Endodermal cell (in vitro differentiated cells): ENCODE results near the gene ZNF285. TPM values are rescaled to one million over a fixed set of nuclear protein-coding genes. Genes with fewer than 3 reads are reported as not detected.

Source experiments
- DNase-seq: peaks from one replicate; pipeline ENCODE4 v3.0.0-alpha.2; 2017
- H3K27ac ChIP-seq: 2 replicates; pipeline ENCODE4 v1.5.1; 2013; ENCODE audit warnings: mild to moderate bottlenecking, low read depth, low read length, moderate library complexity
- H3K27me3 ChIP-seq: 2 replicates; pipeline ENCODE4 v1.6.1; 2013; ENCODE audit warnings: mild to moderate bottlenecking, low read length, moderate library complexity; ENCODE audit not compliant: insufficient read depth, control insufficient read depth, poor library complexity, severe bottlenecking
- H3K36me3 ChIP-seq: 2 replicates; pipeline ENCODE4 v1.7.0; 2013; ENCODE audit warnings: mild to moderate bottlenecking, low read length, moderate library complexity; ENCODE audit not compliant: control insufficient read depth, insufficient read depth
- H3K4me1 ChIP-seq: one replicate; pipeline ENCODE4 v1.7.0; 2013; ENCODE audit warnings: low read length; ENCODE audit not compliant: control insufficient read depth, insufficient read depth
- H3K4me3 ChIP-seq: 2 replicates; pipeline ENCODE4 v1.5.1; 2013; ENCODE audit warnings: mild to moderate bottlenecking, low read length, moderate library complexity
- H3K9ac ChIP-seq: 2 replicates; pipeline ENCODE4 v1.6.1; 2013; ENCODE audit warnings: mild to moderate bottlenecking, low read length, moderate library complexity; ENCODE audit not compliant: poor library complexity, severe bottlenecking; ENCODE audit errors: extremely low read depth
- H3K9me3 ChIP-seq: 2 replicates; pipeline ENCODE4 v1.6.1; 2013; ENCODE audit warnings: mild to moderate bottlenecking, low read length, moderate library complexity; ENCODE audit not compliant: control insufficient read depth
- H3K27ac Mint-ChIP-seq: 2 replicates; pipeline ENCODE4 v1.8.0; 2020; ENCODE audit warnings: mixed read lengths
- H3K27me3 Mint-ChIP-seq: 2 replicates; pipeline ENCODE4 v1.8.0; 2021; ENCODE audit warnings: mild to moderate bottlenecking, mixed read lengths; ENCODE audit not compliant: insufficient read depth
- H3K36me3 Mint-ChIP-seq: 2 replicates; pipeline ENCODE4 v1.8.0; 2020; ENCODE audit warnings: low read depth, mixed read lengths
- H3K4me1 Mint-ChIP-seq: 2 replicates; pipeline ENCODE4 v1.8.0; 2020; ENCODE audit warnings: mixed read lengths
- H3K4me3 Mint-ChIP-seq: 2 replicates; pipeline ENCODE4 v1.8.0; 2020; ENCODE audit warnings: mild to moderate bottlenecking, moderate library complexity, mixed read lengths
- H3K9me3 Mint-ChIP-seq: 2 replicates; pipeline ENCODE4 v1.8.0; 2020; ENCODE audit warnings: mild to moderate bottlenecking, mixed read lengths
- CTCF ChIP-seq: fragments of 200-600 bp; sonication (generic); conservative IDR thresholded peaks from 2 replicates; pipeline ENCODE4 v1.5.0; 2021; ENCODE audit warnings: antibody characterized with exemption, mild to moderate bottlenecking
- WGBS, 2 experiments: methylation state at CpG; one replicate each; pipeline versions ENCODE4 v1.1.5 to v1.1.7; 2013; ENCODE audit warnings: missing lambda C conversion rate in 2 of 2, mixed read lengths in 1 of 2; ENCODE audit not compliant: insufficient coverage in 1 of 2, insufficient read length in 1 of 2; 5-methylcytosine and 5-hydroxymethylcytosine counted together
- total RNA-seq, 2 donors: library from RNA; stranded (reverse); fragmentation: NEBNext Ultra II Directional in 1 of 2; extraction: Animal tissue kit (Norgen Biotek cat#: 25700) in 1 of 2; gene quantifications; 2 replicates in 1 of 2; 3 replicates in 1 of 2; pipeline ENCODE4 v1.2.1, GENCODE V29; 2021

The ZNF285 gene
- total RNA-seq, 2 donors from 2014 or later: 3.5 to 9.0 TPM

DNA sequence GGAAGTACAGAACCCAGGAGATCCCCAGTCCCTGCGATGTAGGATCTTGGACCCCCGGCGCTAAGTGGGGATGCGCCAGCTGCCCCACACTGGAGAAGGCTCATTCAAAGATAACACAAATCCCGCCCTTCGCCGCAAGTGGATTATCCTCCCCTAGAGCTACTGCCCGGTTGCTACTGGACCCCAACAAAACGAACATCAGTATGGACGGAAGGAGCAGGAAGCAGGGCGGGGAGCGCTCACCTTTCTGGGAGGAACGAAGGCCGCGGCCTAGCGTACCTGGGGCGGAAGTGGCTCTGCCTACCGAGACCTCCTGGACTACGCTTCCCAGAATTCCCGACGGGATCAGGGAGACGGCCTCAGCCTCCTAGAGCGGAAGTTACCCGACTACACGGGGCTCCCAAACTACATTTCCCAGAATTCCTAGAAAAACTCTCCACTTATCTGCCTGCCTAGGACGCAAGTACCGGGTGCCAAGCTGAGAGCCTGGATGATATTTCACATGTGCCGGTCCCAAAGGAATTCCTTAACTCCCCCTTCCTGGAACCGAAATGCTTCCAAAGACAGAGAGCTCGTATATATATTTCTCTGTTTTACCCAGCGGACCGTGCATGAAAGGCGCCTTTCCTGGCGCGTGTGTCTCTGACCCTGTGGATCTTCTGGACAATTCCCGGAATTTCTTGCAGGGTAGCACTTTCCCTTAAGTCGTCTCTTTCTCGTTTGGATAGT, 44.9 kb downstream of the ZNF285 start, which contains the start of gene ZNF112:
Gene ZNF112, minus strand, starts transcription at position 298 of the 729 bp plus-strand sequence. CDS start 16,141 bp downstream, outside the sequence.
- H3K4me3 ChIP-seq: peak within 1 kb of the TSS; percentile 93
- H3K4me1 ChIP-seq: no peaks in the 10 kb centered on the region
- H3K27me3 ChIP-seq: peaks cover 5% of the 10 kb centered on the region
- no peaks in the 10 kb centered on the region for H3K9me3 ChIP-seq
- Mint-ChIP-seq H3K27ac (peak within 1 kb of the TSS; percentile 92), H3K36me3 (peaks cover 5% of the 10 kb centered on the region), H3K4me1 (peaks cover 5% of the 10 kb centered on the region), H3K4me3 (peak within 1 kb of the TSS; percentile 88), H3K27me3 (peaks cover 15% of the 10 kb centered on the region), H3K9me3 (peaks cover 17% of the 10 kb centered on the region)
- peak; percentile 96 for DNase-seq
- H3K36me3 ChIP-seq: no peaks in the 10 kb centered on the region
- no peak within 1 kb of the TSS for H3K27ac ChIP-seq
- peak within 1 kb of the TSS; percentile 63 for H3K9ac ChIP-seq
- no peak for TF ChIP-seq CTCF
- 4 to 7% methylated on average over 14 to 38 of the region's 38 CpGs for WGBS, 2 experiments

DNA sequence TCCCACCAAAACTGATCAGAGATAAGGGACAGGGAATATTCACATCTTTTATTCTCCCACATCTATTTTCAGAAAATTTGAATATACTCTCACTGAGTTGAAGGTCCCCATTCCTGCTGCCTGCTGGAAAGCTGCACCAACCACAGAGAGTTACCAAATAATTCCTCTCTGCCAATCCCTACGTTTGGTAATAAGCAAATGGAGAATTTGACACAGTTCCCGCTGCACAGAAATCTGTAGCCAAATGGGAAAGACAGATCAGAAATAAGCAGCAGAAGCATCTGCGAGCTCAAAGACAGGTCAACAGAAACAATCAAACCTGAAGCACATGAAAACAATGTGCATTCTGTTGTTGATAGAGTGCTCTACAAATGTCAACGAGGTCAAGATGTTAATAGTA, 54.9 kb downstream of the ZNF285 start:
- H3K4me1 Mint-ChIP-seq: no peaks in the 10 kb centered on the region
- Histone ChIP-seq H3K27me3 (no peaks in the 10 kb centered on the region), H3K4me3 (no peak overlapping the region), H3K27ac (no peak overlapping the region), H3K9ac (no peak overlapping the region), H3K36me3 (peaks cover 3% of the 10 kb centered on the region), H3K9me3 (peaks cover 41% of the 10 kb centered on the region), H3K4me1 (no peaks in the 10 kb centered on the region)
- no peak for DNase-seq
- no peak overlapping the region for H3K27ac Mint-ChIP-seq
- H3K27me3 Mint-ChIP-seq: no peaks in the 10 kb centered on the region
- peaks cover 21% of the 10 kb centered on the region for H3K36me3 Mint-ChIP-seq
- H3K4me3 Mint-ChIP-seq: no peak overlapping the region
- WGBS, 2 experiments: 90 to 93% methylated on average over 2 to 4 of the region's 4 CpGs
- TF ChIP-seq CTCF: no peak
- peaks cover 18% of the 10 kb centered on the region for H3K9me3 Mint-ChIP-seq

DNA sequence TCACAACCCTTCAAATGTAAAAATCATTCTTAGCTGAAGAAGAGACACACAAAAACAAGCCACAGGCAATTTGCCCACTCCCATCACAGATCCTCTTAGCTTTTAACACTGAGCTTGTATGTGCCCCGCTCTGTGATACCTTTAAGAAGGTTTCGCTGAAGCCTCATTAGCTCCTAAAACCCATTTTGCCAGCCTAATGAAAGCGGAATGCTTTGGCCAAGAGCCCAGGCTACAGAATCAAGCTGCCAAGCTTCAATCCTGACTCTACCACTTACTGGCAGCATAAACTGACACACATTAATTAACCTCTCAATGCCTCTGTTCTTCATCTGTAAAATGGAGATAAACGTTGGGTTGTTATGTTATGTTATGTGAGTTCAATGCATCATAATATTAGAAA, 55.4 kb downstream of the ZNF285 start:
- Histone ChIP-seq H3K4me1 (no peaks in the 10 kb centered on the region), H3K9ac (no peak overlapping the region)
- no peaks in the 10 kb centered on the region for H3K27me3 Mint-ChIP-seq

More for the DNA sequence above, 55.4 kb downstream of the ZNF285 start:
- peaks cover 5% of the 10 kb centered on the region for H3K36me3 ChIP-seq
- TF ChIP-seq CTCF: no peak
- Mint-ChIP-seq H3K4me1 (no peaks in the 10 kb centered on the region), H3K27ac (no peak overlapping the region), H3K4me3 (no peak overlapping the region), H3K36me3 (peaks cover 26% of the 10 kb centered on the region), H3K9me3 (peaks cover 22% of the 10 kb centered on the region)
- WGBS, 2 experiments: 95 to 96% methylated on average over 3 to 4 of the region's 4 CpGs
- no peak overlapping the region for H3K27ac ChIP-seq
- peaks cover 45% of the 10 kb centered on the region for H3K9me3 ChIP-seq
- H3K27me3 ChIP-seq: no peaks in the 10 kb centered on the region
- no peak for DNase-seq
- H3K4me3 ChIP-seq: no peak overlapping the region
